K562 (cell line): ENCODE measurements around the gene ADCYAP1. TPM values are rescaled to one million over a fixed set of nuclear protein-coding genes. Genes with fewer than 3 reads are reported as not detected.

ENCODE experiments used
- ATF1 ChIP-seq, 2 experiments: fragments of 450-650 bp in 1 of 2; IDR thresholded peaks; 2 replicates each; pipeline ENCODE4 v1.6.1; 2016; ENCODE audit warnings: missing compliant biosample characterization in 1 of 2, missing genetic modification characterization in 1 of 2
- ATF6 ChIP-seq: sonication (generic); formaldehyde crosslinking; IDR thresholded peaks from 2 replicates; pipeline ENCODE4 v1.4.0; 2020; ENCODE audit warnings: mild to moderate bottlenecking, missing genetic modification reagents
- DDX20 ChIP-seq: fragments of 450-650 bp; IDR thresholded peaks from 2 replicates; pipeline ENCODE4 v1.6.1; 2016; ENCODE audit warnings: missing genetic modification characterization, low read depth, mild to moderate bottlenecking, missing compliant biosample characterization, moderate library complexity
- EHMT2 ChIP-seq: fragments of 450-650 bp; IDR thresholded peaks from 2 replicates; pipeline ENCODE4 v1.6.1; 2018; ENCODE audit warnings: antibody characterized with exemption
- HCFC1 ChIP-seq: IDR thresholded peaks from 2 replicates; pipeline ENCODE4 v1.6.1; 2012; ENCODE audit warnings: low read depth, low read length, improper control_type of control experiment
- HINFP ChIP-seq: fragments of 450-650 bp; conservative IDR thresholded peaks from 2 replicates; pipeline ENCODE4 v1.6.1; 2016; ENCODE audit warnings: missing genetic modification characterization, low read depth, mild to moderate bottlenecking, control low read depth, missing compliant biosample characterization
- MECOM ChIP-seq: fragments of 250-450 bp; sonication (Bioruptor Pico); IDR thresholded peaks from 2 replicates; pipeline ENCODE4 v1.8.0; 2022; ENCODE audit warnings: inconsistent platforms
- NCOA6 ChIP-seq: fragments of 450-650 bp; IDR thresholded peaks from 2 replicates; pipeline ENCODE4 v1.6.1; 2017; ENCODE audit warnings: mild to moderate bottlenecking
- NFE2 ChIP-seq: IDR thresholded peaks from 2 replicates; pipeline ENCODE4 v1.6.1; 2014; ENCODE audit warnings: antibody characterized with exemption, low read depth
- PHTF2 ChIP-seq: fragments of 250-450 bp; sonication (Bioruptor Pico); IDR thresholded peaks from 2 replicates; pipeline ENCODE4 v1.5.0; 2021; ENCODE audit warnings: mild to moderate bottlenecking
- PTTG1 ChIP-seq: fragments of 450-650 bp; IDR thresholded peaks from 2 replicates; pipeline ENCODE4 v1.6.1; 2016; ENCODE audit warnings: low read depth, mild to moderate bottlenecking, missing genetic modification characterization, missing compliant biosample characterization
- RCOR1 ChIP-seq, 2 experiments: IDR thresholded peaks; 2 replicates each; pipeline ENCODE4 v1.6.1; 2012; ENCODE audit warnings: low read depth in 2 of 2, low read length in 2 of 2, borderline replicate concordance in 1 of 2, improper control_type of control experiment in 1 of 2
- SIN3A ChIP-seq, 2 experiments: fragments of 150-350 bp in 1 of 2; IDR thresholded peaks; 2 replicates each; pipeline ENCODE4 v1.6.1; 2011 to 2016; ENCODE audit warnings: borderline replicate concordance in 2 of 2, low read depth in 2 of 2, low read length in 2 of 2, mild to moderate bottlenecking in 2 of 2, moderate library complexity in 2 of 2; ENCODE audit not compliant: control insufficient read depth in 1 of 2
- ZBTB11 ChIP-seq, 3 experiments: fragments of 200-800 bp in 1 of 3; fragments of 250-450 bp in 1 of 3; fragments of 450-650 bp in 1 of 3; sonication (Bioruptor Pico) in 1 of 3; sonication (Bioruptor generic) in 1 of 3; formaldehyde crosslinking in 1 of 3; IDR thresholded peaks; 2 replicates each; pipeline versions ENCODE4 v1.6.1 to v1.8.0; 2016 to 2022; ENCODE audit warnings: mild to moderate bottlenecking in 2 of 3, missing genetic modification characterization in 2 of 3, missing compliant biosample characterization in 1 of 3, moderate library complexity in 1 of 3
- ZNF175 ChIP-seq: fragments of 200-800 bp; sonication (Bioruptor generic); IDR thresholded peaks from 2 replicates; pipeline ENCODE4 v1.6.1; 2016; ENCODE audit warnings: low read depth, mild to moderate bottlenecking, missing genetic modification characterization, missing compliant biosample characterization
- ZNF395 ChIP-seq: fragments of 200-800 bp; sonication (Bioruptor generic); IDR thresholded peaks from 2 replicates; pipeline ENCODE4 v1.6.1; 2017; ENCODE audit warnings: missing genetic modification characterization, missing compliant biosample characterization
- ZNF511 ChIP-seq: sonication (generic); formaldehyde crosslinking; IDR thresholded peaks from 2 replicates; pipeline ENCODE4 v1.8.0; 2022; ENCODE audit warnings: mild to moderate bottlenecking, missing genetic modification reagents
- ZNF766 ChIP-seq: fragments of 200-800 bp; sonication (Bioruptor generic); conservative IDR thresholded peaks from 2 replicates; pipeline ENCODE4 v1.6.1; 2016; ENCODE audit warnings: missing genetic modification characterization, missing compliant biosample characterization
- polyA plus RNA-seq, 8 experiments: library from polyadenylated mRNA; depleted of rRNA in 4 of 8; stranded (reverse) in 5 of 8; unstranded in 3 of 8; fragments of >200 nt; fragmentation: Nextera tagmentation in 2 of 8; fragmentation: Illumina TruSeq in 1 of 8; extraction: Ambion mirVana in 2 of 8; extraction: Trizol in 1 of 8; gene quantifications; 2 replicates each; pipeline versions ENCODE4 v1.2.1 to v1.2.3, GENCODE V29; 2011 to 2014; ENCODE audit warnings: inconsistent platforms in 1 of 8, missing spikeins in 1 of 8
- total RNA-seq, 7 experiments: library from RNA; depleted of rRNA in 6 of 7; stranded (reverse); fragments of >200 nt in 6 of 7; fragmentation: Illumina TruSeq in 2 of 7; extraction: Trizol in 2 of 7; gene quantifications; 2 replicates each; pipeline versions ENCODE4 v1.2.1 to v1.2.3, GENCODE V29; 2011 to 2021; ENCODE audit warnings: low replicate concordance in 1 of 7

Gene ADCYAP1
- total and polyA plus RNA-seq, 9 of the 15 experiments (the other 6 are each of a cell fraction or from before 2014, with no cell fraction given): 0.03 TPM; not detected in 8

DNA sequence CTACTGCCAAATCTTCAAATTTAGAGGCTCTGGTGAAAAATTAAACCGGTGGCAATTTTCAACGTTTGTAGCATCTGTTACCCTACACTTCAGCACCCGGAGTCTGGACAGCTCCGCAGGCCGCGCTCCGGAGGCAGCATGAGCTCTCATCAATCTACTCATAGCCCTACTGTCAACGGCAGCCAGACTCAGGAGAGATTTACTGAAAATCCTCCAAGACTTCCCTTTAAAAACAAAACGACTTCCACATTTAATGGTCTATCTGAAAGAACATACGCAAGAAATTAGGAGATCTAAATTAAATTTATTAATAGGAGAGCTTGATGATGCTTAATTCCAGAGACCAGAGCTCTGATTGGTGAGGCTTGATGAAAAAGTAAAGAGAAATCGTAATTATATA lies 970 bp upstream of the ADCYAP1 start (continued):
- TF ChIP-seq HINFP (tag): 0 out of 2 replicates have a peak, but pooled peaks have one; percentile 16
- peak in 1 of 3 experiments; percentile 70; a peak in 2 of 6 replicates for TF ChIP-seq ZBTB11 (CRISPR knock-in tag; IDR thresholded peaks at IDR 0.05)
- TF ChIP-seq PHTF2 (CRISPR knock-in tag): no peak
- TF ChIP-seq NCOA6: peak; percentile 49; the same call in 1 of the 2 replicates
- TF ChIP-seq EHMT2: peak; percentile 99
- TF ChIP-seq ATF6 (CRISPR knock-in tag): peak; percentile 55; the same call in 1 of the 2 replicates
- TF ChIP-seq PTTG1 (tag): peak; percentile 50; the same call in 1 of the 2 replicates
- peak; percentile 94 for TF ChIP-seq ZNF175 (CRISPR knock-in tag)
- TF ChIP-seq SIN3A (IDR thresholded peaks at IDR 0.05; ENCODE audit: borderline replicate concordance in 2 of 2, control insufficient read depth in 1 of 2, low read depth in 2 of 2, low read length in 2 of 2): peak in 1 of 2 experiments; percentile 37; a peak in 1 of 4 replicates
- peak in 1 of 2 experiments; percentile 92; a peak in 2 of 4 replicates for TF ChIP-seq RCOR1 (IDR thresholded peaks at IDR 0.05; ENCODE audit: borderline replicate concordance in 1 of 2, low read depth in 2 of 2, low read length in 2 of 2)
- TF ChIP-seq ZNF395 (CRISPR knock-in tag): peak; percentile 92
- TF ChIP-seq ZNF511 (CRISPR knock-in tag): peak; percentile 88
- 0 out of 2 replicates have a peak, but pooled peaks have one; percentile 59 for TF ChIP-seq MECOM
- TF ChIP-seq NFE2: no peak
- TF ChIP-seq ZNF766 (CRISPR knock-in tag): peak; percentile 95
- no peak for TF ChIP-seq ATF1 (CRISPR knock-in tag; IDR thresholded peaks at IDR 0.05)
- TF ChIP-seq ATF1 (tag; IDR thresholded peaks at IDR 0.05): no peak; the same call in 1 of the 2 replicates
- peak; percentile 57 for TF ChIP-seq HCFC1
- TF ChIP-seq DDX20 (tag): 0 out of 2 replicates have a peak, but pooled peaks have one; percentile 63
